ENCODE data around the gene TRAM2.

GRCh38 chr6:52496631-52497030 is 80.2 kb downstream of the TRAM2 start:
- TF ChIP-seq REST (IDR thresholded peaks at IDR 0.05; ENCODE audit: low read depth) (no peak), CTCF (IDR thresholded peaks at IDR 0.05 in 2 of 3, conservative IDR thresholded peaks at IDR 0.05 in 1 of 3; ENCODE audit: borderline replicate concordance in 1 of 3, insufficient read depth in 1 of 3, low read depth in 2 of 3, low read length in 2 of 3) (no peak), POLR2AphosphoS5 (IDR thresholded peaks at IDR 0.05; ENCODE audit: low read depth, low read length) (no peak), ZNF274 (IDR thresholded peaks at IDR 0.05; ENCODE audit: low read depth, low read length) (no peak), POLR2A (IDR thresholded peaks at IDR 0.05; ENCODE audit: borderline replicate concordance, extremely low read depth, insufficient read depth, insufficient read length) (no peak), EGR1 (IDR thresholded peaks at IDR 0.05; ENCODE audit: low read depth) (no peak), SP1 (IDR thresholded peaks at IDR 0.05; ENCODE audit: low read depth) (no peak), JUND (IDR thresholded peaks at IDR 0.05) (no peak), EZH2 (IDR thresholded peaks at IDR 0.05) (no peak), ELF1 (IDR thresholded peaks at IDR 0.05; ENCODE audit: borderline replicate concordance, low read depth) (no peak), FOSL1 (IDR thresholded peaks at IDR 0.05; ENCODE audit: low read depth) (no peak), CBX3 (IDR thresholded peaks at IDR 0.05; ENCODE audit: low read depth) (no peak)
